ENCODE data around the gene FGF14.
A peak's percentile ranks its signal among the peaks of the same experiment; 100 is the strongest.

The FGF14 gene

GRCh38 chr13:102401766-102402165 is at the start of gene FGF14:
Gene FGF14, minus strand, starts transcription at chr13:102402048.
- no peak for DNase-seq

DNA sequence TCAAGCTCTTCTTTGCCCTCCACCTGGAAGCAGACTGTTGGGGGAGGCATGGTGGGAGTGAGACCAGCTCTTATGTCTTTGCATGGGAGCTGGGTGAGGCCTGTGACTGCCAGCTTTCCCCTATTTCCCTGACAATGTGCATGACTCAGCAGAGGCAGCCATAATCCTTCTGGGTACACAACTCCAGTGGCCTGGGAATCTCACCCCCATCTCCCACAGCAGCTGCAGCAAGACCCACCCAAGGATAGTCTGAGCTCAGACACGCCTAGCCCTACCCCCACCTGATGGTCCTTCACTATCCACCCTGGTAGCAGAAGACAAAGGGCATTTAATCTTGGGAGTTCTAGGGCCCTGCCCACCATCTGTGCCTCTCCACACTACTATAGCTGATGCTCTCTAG is 41.4 kb upstream of the FGF14 start:
- no peak for DNase-seq

GRCh38 chr13:102441085-102441484 is 39.2 kb upstream of the FGF14 start:
- DNase-seq = no peak

DNA sequence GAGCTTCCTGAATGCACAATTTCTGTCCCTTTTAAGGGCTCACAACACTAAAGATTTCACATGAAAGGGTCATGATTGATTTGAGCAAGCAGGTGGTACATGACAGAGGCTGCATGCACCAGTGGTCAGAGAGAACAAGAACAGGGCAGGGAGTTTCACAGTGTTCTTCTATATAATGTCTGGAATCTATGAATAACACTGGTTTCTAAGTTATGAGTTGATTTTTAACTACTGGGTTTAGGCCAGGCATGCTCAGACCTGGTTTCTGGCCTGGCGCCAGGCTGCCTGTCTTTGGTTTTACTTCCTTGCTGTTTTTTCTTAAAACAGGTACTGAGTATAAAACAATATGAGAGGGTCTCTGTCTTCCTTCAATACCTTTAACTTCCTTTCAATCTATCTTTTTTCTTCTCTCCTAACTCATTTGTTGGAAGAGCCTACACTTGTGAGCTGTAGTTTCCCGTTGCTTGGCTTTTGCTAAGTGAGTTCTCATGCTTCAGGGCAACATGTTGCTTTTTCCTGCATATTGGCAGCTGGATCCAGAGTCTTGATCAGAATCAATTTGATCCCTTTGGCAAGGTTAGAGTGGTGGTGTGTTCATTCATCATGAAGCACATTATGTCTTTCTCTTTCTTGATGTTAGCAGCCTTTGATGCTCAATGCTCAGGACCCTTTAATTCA is 38.5 kb upstream of the FGF14 start:
- DNase-seq = no peak

- DNase-seq = no peak
Observed at GRCh38 chr13:102422690-102423089, 20.8 kb upstream of the FGF14 start.

DNA sequence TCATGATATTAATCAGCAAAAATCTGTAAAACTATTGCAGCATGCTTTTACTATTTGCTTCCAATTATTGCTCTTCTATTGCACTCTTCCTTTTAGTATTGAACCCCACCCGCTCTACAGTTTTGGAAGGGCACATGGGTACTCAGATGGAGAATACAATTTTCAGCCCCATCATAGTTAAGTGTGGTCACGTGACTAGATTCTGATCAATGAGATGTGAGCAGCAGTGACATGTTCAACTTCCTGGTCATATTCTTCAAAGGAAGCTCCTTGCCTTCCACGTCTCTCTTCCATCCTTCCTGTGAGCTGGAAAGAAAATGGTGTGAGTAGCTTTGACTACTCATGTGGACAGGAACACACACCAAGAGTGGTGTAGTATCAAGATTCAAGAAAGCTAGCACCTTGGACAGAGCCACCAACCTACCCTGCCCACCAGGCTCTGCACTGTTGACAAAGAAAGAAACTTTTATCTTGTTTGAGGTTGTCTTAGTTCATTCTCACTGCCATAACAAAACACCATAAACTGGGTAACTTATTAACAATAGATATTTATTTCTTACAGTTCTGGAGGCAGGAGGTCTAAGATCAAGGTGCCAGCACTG is 3.8 kb upstream of the FGF14 start:
- DNase-seq = no peak

DNA sequence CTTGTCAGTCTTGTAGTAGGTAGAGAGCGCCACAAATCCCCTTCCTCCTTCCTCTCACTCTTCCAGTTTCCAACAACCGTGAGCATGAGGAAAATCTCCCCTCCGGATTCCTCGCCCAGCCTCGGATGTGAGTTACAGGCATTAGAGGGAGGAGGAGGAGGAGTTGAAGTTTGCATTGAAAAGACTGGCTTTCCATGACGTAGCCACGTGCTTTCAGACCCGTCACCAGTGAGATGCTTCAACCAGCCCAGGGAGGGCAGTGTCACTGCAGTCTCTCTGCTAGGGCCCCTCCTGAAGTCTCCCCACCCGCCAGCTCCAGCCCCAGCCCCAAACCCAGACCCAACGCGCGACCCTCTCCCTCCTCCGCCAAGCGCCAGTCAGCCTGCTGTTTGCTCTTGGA is 442 bp upstream of the FGF14 start:
- no peak for DNase-seq

GRCh38 chr13:102401265-102401664 is 583 bp downstream of the FGF14 start:
- no peak for DNase-seq

GRCh38 chr13:102400675-102401145 is 1.1 kb downstream of the FGF14 start:
- no peak for DNase-seq

- peak; percentile 40 for DNase-seq
Observed at GRCh38 chr13:102399791-102400674, 1.8 kb downstream of the FGF14 start.

DNA sequence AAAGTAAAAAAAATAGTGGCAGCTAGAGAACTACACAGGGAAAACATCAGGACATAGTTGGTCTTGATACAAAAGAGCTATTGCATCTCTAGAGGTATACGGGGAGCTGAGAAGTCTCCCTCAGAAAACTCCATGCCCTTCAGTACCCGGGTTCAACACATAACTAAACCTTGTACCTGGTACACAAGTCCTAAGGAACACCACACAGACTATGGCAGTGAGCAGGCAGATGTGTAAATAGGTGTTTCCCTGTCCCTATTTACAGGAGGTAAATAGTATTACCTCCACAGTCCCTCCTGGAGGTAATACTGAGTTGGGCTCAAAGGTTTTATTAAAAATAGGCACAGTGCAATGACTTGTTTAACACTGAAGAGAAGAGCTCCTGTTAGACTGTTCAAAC is 5.9 kb downstream of the FGF14 start:
- no peak for DNase-seq

- no peak for DNase-seq
Observed at GRCh38 chr13:102395174-102395573, 6.7 kb downstream of the FGF14 start.

- DNase-seq = peak; percentile 89
Observed at GRCh38 chr13:102394158-102395053, 7.4 kb downstream of the FGF14 start.

DNA sequence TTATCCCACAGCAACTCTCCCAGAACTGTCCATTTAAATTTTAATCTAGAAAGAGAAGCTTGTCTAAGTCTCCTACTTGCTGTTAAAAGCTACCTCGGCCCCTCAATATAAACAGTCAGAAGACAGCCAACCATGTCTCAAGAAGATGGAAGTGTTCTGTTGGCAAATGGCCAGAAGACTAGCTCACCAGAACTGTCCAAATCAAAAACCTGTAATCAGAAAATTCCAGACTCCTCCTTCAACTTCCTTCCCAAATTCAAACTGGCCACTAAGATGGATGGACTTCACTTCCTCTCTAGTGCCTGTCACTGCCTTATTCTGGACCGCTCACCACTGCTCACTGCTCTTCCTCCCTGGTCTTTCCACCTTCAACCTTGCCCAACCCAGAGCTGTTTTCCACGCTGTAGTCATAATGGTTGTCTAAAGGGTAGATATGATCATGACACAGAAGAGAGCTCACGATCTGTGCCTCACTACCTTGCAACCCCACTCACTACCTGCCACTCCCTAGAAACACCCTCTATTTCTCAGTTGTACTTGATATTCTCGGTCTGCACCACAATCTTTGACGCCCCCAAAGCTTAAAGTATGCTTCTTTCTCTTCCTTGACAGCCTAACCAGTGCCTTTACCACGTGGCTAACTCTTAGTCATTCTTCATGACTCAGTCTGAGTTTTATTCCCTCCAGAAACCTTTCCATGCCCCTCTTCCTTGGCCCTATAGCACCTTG is 9.2 kb downstream of the FGF14 start:
- DNase-seq = no peak

- DNase-seq = no peak
Observed at GRCh38 chr13:102386461-102386860, 15.4 kb downstream of the FGF14 start.

- DNase-seq = no peak
Observed at GRCh38 chr13:102380012-102380411, 21.8 kb downstream of the FGF14 start.

DNA sequence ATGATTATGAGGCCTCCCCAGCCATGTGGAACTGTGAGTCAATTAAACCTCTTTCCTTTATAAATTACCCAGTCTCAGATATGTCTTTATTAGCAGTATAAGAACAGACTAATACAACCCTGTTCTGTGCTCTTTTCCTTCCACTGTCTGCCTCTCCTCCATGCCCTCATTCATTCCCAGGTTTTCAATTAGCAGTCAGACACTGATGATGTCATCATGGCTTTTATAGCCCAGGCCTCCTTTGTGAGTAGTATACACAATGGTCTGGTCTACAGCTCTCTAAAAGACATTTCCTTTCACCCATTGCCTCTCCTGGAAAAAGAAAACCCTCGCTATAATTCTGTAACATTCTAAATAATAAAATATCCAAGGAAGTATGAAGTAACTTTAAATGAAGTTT is 25.5 kb downstream of the FGF14 start:
- DNase-seq = no peak

- no peak for DNase-seq
Observed at GRCh38 chr13:102374726-102375125, 27.1 kb downstream of the FGF14 start.

DNA sequence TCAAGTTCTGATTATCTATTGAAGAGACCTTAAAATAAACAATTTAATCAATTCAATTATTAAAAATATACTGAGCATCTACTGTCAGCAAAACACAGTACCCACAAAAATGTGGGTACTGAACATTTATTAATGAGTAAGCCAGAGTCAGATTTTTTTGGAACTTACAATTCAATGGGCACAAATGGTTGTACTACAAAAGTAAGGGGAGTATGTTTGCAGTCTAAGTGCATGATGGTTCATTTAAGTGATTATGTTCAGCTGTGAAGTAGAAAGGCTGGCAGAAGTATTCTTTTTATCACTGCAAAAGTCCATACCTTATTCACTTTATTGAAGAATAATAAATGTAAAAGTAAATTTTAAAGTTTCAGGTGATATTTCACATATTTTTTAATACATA is 27.6 kb downstream of the FGF14 start:
- no peak for DNase-seq

- no peak for DNase-seq
Observed at GRCh38 chr13:102373221-102373620, 28.6 kb downstream of the FGF14 start.

DNA sequence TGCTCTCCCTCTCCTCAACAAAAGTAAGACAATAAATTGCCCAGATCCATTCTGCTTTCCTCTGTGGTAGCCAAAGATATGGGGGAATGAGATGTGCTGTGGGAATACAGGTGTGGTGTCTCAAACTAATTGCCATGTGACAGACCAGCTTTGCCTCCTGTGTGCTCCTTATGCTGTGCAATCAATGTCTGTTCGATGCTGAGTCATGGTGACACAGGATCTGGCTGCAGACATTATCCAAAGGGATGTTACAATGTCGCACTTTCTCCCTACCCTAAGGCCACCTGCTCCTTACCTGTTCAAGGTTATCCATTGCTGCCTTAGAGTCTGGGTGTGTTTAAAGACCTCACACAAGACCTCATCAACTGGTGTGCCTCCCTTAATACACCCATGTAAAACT is 32.5 kb downstream of the FGF14 start:
- no peak for DNase-seq

DNA sequence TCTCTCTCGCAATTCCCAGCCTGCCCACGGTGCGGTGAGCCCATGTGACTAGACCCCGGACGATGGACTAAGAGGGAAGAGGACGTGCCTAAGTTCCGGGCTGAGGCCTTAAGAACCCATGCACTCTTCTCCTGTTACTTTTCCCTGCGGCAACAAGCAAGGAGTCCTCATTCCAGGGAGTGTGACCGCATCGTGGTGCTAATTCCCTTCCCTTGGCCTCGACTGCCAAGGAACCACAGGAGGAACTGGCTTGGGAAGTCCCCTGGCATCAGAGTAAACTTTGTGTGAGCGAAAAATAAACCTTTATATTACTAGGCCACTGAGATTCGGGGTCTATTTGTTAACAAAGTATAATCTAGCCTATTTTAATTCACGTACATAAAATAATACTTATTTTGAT is 34.0 kb downstream of the FGF14 start:
- no peak for DNase-seq
